Mammary epithelial cell (primary cell): ENCODE data around the gene TNFRSF1A.

ENCODE experiments used
- EZH2 ChIP-seq: IDR thresholded peaks from 2 replicates; pipeline ENCODE4 v1.6.1; 2012; ENCODE audit warnings: low read length, inconsistent platforms, borderline replicate concordance
- TF ChIP-seq, protein P1 (sequence below), 2 donors: IDR thresholded peaks in 1 of 2; conservative IDR thresholded peaks in 1 of 2; 2 replicates each; pipeline ENCODE4 v1.5.1; 2011 to 2012; ENCODE audit warnings: inconsistent platforms in 2 of 2, low read length in 2 of 2, mild to moderate bottlenecking in 2 of 2, control low read depth in 1 of 2, low read depth in 1 of 2; ENCODE audit not compliant: insufficient read depth in 1 of 2; ENCODE audit errors: extremely low read depth in 1 of 2

DNA sequence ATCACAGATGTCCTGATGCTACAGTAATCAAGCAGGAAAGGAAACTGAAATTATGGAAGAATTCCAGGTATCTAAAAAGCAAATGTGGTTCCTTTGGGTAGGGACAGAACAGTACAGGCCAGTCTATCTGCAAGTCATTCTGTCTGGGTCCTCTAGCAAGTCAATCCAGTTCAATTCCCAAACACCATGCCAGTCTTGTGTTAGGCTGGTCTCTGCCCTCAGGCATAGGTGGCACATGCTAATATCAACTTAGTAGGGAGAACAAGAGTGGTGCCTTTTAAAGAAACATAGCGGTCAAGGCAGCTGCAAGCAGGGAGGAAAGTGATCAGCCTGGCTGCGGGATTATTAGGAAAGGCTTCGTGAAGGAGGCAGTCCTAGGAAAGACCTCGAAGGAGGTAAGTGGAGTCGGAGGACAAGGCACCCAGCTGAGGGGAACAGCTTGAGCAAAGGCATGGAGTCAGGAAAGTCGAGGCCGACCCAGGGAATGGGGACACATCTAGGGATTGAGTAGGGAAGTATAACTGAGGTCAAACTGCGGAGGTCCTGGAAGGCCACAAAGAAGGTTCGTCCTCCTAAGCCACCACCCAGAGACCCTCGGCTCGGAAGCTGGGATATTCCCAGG, 35.2 kb downstream of the TNFRSF1A start:
- TF ChIP-seq, protein P1, sequence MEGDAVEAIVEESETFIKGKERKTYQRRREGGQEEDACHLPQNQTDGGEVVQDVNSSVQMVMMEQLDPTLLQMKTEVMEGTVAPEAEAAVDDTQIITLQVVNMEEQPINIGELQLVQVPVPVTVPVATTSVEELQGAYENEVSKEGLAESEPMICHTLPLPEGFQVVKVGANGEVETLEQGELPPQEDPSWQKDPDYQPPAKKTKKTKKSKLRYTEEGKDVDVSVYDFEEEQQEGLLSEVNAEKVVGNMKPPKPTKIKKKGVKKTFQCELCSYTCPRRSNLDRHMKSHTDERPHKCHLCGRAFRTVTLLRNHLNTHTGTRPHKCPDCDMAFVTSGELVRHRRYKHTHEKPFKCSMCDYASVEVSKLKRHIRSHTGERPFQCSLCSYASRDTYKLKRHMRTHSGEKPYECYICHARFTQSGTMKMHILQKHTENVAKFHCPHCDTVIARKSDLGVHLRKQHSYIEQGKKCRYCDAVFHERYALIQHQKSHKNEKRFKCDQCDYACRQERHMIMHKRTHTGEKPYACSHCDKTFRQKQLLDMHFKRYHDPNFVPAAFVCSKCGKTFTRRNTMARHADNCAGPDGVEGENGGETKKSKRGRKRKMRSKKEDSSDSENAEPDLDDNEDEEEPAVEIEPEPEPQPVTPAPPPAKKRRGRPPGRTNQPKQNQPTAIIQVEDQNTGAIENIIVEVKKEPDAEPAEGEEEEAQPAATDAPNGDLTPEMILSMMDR (conservative IDR thresholded peaks at IDR 0.05 in 1 of 2, IDR thresholded peaks at IDR 0.05 in 1 of 2; ENCODE audit: extremely low read depth in 1 of 2, insufficient read depth in 1 of 2, low read depth in 1 of 2, low read length in 2 of 2): no peak
- TF ChIP-seq EZH2: no peak
